Astrocyte (in vitro differentiated cells and primary cell): ENCODE measurements around the gene FAU.

Experiments used
- CTCF ChIP-seq: IDR thresholded peaks from 2 replicates; pipeline ENCODE4 v1.5.1; 2011; ENCODE audit warnings: low read depth, mild to moderate bottlenecking, inconsistent platforms, low read length, moderate library complexity; ENCODE audit not compliant: insufficient read depth
- EZH2 ChIP-seq: IDR thresholded peaks from 2 replicates; pipeline ENCODE4 v1.6.1; 2012; ENCODE audit warnings: mild to moderate bottlenecking, low read length, inconsistent platforms; ENCODE audit not compliant: insufficient read depth

DNA sequence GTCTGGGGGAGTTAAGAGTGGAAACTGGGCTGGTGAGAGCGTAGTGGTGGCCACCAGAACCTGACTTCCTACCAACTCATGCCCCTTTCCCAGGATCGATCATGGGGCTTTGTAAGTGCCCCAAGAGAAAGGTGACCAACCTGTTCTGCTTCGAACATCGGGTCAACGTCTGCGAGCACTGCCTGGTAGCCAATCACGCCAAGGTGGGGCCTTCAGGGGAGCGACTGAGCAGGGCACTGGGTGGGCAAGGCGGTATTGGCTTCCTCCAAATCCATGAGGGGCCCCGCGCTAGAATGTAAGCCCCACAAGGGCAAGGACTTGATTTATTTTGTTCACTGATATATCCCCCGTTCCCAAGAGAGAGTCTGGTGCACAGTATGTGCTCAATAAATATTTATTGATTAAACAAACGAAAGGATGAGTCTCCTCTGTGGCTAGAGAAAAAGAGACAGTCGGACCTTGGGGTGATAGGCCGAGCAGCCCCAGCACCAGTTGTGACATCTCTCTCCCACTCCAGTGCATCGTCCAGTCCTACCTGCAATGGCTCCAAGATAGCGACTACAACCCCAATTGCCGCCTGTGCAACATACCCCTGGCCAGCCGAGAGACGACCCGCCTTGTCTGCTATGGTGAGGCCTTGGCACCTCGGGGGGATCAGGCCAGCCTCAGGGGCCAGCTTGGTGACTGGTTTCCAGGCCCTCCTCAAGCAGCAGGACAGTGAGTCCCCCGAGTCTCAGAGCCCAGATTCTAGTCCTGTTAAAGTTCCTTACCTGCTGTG lies 37.1 kb downstream of the FAU start:
- TF ChIP-seq CTCF: no peak
- TF ChIP-seq EZH2: no peak
